Stimulated activated CD4-positive, alpha-beta T cell treated with anti-CD3 and anti-CD28 coated beads, Interleukin-12 subunit alpha, Interleukin-12 subunit beta, amount 100 ng/mL, for 48 hours (primary cell): ENCODE measurements around the gene LUC7L3.

ENCODE experiments used
- DNase-seq, 3 donors: peaks; one replicate each; pipeline ENCODE4 v3.0.0-alpha.2; 2020; ENCODE audit warnings: low read depth in 2 of 3, low spot score in 1 of 3

The LUC7L3 gene

DNA sequence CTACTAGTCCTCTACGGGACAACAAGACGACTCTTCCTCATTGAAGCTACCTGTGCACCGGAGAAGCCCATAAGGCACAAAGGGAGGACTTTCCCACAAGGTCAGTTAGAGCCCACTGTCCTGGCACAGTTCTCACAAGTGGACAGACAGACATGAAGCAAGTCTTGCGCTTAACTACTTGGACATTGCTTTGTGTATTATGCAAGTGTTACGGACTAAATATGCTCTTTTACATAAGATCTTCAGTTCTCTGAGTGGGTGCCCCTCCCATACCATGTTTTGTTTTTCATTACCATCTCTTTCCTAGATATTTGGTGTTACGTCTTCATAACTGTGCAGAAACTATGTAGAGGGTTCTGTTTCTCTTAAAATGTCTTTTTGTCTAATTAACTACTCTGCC lies 29.8 kb downstream of the LUC7L3 start:
- no peak for DNase-seq

- DNase-seq = no peak
Measured at GRCh38 chr17:50754521-50754920, 35.1 kb downstream of the LUC7L3 start.

- DNase-seq = no peak
Measured at GRCh38 chr17:50758524-50758923, 39.1 kb downstream of the LUC7L3 start.

GRCh38 chr17:50758989-50759544 lies 39.7 kb downstream of the LUC7L3 start:
- DNase-seq = no peak

- DNase-seq = no peak
Measured at GRCh38 chr17:50762177-50762576, 42.8 kb downstream of the LUC7L3 start.

- no peak for DNase-seq
Measured at GRCh38 chr17:50763716-50764475, 44.5 kb downstream of the LUC7L3 start.

DNA sequence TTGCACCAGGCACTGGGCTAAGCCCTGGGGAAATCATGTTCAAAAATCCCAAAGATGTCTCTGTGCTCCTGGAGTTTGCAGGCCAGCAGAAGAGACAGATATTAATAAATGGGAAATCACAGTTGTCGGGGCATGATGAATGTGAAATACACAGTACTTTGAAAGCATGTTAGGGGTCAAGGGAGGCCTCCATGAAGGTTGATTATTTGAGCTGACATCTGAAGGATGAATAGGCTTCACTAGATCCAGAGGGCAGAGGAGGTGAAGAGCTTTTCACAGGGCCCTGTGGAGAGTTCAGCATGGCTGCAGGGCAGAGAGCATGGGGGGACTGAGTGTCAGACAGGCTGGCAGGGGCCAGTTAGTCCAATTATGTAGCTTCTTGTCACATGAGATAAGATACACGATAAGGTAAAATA lies 45.3 kb downstream of the LUC7L3 start:
- no peak for DNase-seq

DNA sequence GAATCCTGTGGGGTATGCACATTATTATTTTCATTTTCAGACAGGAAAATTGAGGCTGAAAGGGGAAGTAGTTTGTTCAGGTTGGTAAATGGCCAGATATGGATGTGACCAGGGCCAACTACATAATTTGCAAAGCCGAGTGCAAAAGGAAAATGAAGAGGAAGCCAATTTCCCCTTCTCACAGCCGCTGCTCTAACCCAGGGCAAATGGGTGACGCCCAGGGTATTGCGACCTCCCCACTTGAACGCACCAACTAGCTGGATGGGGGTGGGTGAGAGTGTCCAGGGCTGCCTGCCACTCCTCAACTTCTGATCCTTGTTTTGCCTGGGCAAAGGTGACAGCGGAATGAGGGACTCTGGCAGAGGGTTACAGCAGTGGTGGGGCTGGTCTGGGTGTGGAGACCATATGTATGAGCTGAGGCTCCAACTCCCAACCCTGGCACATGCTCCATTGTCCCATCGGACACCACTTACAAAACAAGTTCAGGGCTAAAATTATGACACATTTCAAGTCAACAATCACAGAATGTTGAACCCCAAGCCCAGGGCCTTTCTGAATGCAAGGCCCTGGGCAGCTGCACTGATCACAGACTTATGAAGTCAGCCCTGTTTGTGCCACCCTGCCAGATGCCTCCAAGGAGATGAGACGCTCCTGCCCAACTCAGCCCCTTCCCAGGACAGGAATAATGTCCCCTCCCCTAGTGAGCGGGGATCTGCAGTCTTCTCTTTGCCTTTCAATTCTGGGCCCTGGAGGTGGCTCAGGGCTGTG lies 46.2 kb downstream of the LUC7L3 start:
- DNase-seq = no peak

- DNase-seq = no peak
Measured at GRCh38 chr17:50766222-50767023, 47.0 kb downstream of the LUC7L3 start.

GRCh38 chr17:50767030-50767429 lies 47.6 kb downstream of the LUC7L3 start:
- DNase-seq = no peak

DNA sequence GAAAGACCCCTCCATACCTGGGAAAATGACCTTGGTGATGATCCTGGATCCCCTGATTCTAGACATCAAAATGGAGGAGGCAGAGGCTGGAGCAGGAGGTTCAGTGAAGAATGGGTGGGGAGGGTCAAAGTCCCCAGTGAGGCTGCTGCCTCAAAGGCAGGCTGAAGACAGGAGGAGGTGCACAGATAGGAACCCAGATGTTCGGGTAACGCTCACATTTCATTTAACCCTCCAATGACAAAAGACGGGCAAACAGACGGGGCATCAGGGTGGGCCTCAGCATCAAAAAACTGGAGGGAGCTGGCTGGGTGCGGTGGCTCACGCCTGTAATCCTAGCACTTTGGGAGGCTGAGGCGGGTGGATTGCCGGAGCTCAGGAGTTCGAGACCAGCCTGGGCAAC lies 48.0 kb downstream of the LUC7L3 start, which contains the start of gene ANKRD40CL:
Gene ANKRD40CL, minus strand, starts transcription at position 73 of the 400 bp plus-strand sequence. CDS start 605 bp downstream, outside the sequence.
- no peak for DNase-seq

DNA sequence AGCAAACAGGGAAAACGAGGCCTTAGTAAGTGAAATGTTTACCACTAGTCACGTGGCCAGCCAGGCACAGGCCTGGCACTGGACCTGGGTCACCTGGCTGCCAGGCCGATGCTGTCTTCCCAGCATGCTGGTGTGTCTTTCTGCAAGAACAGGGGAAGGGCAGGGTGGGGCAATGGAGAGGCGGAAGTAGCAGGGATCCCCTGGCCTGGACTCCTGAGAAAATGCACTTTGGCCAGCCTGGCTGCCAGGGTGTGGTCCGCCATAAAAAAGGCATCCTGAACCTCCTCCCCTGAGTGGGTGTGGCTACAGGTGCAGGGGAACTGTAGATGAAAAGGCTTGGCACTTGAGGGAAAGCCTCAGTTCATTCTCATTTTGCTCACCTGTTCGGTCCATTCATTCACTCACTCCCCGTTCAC lies 49.0 kb downstream of the LUC7L3 start:
- DNase-seq = no peak

DNA sequence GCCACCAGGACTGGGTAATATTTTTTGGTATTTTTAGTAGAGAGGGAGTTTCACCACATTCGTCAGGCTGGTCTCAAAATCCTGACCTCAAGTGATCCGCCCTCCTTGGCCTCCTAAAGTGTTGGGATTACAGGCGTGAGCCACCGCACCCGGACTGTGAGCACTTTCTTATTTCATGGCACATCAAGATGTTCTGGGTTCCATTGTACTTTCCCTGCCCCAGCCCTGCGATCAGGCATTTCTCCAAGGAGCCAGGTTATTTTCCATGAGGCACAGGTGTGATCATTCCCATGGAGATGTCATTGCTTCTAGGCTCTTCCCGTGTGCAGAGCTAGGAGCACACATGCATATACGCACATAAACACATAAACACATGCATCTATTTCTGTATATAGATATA lies 50.5 kb downstream of the LUC7L3 start:
- no peak for DNase-seq

DNA sequence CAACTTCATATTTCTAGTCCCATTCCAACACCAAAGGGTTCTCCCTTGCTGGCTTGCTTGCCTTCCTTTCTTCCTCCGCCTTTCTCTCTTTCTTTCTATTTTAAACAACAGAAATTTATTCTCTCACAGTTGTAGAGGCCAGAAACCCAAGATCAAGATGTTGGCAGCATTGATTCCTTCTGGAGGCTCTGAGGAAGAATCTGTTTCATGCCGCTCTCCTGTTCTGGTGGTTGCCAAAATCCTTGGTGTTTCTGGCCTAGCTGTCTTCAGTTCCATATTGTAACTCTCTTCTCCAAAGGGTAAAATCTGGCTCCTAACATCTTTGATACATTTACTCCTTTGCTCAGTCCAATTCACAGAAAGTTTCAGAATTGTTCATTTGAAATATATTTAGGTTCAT lies 50.9 kb downstream of the LUC7L3 start:
- no peak for DNase-seq

- no peak for DNase-seq
Measured at GRCh38 chr17:50771991-50772785, 52.8 kb downstream of the LUC7L3 start.

DNA sequence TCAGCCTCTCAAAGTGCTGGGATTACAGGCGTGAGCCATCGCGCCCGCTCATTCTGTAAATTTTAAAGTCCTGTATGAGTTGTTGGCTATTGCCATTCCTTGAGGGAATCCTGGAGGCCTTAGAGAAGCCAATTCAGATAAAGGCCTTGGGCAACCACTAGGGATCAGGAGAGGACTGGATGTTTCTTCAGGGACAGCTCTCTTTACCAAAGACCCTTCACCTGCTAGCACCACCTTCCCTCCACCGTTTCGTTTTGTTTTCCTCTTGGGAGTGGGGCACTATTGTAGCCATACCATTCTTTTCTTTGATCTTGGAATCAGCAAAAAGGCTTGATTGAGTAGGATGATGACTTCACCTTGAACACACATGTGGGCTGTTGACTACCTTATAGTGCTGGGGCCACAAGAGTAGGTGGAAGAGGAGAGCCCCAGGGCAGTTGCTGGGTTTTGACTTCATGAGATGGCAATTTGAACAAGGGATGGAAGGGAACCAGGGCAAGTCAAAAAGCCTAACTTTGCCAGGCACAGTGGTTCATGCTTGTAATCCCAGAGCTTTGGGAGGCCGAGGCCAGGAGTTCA lies 54.9 kb downstream of the LUC7L3 start:
- DNase-seq = no peak

DNA sequence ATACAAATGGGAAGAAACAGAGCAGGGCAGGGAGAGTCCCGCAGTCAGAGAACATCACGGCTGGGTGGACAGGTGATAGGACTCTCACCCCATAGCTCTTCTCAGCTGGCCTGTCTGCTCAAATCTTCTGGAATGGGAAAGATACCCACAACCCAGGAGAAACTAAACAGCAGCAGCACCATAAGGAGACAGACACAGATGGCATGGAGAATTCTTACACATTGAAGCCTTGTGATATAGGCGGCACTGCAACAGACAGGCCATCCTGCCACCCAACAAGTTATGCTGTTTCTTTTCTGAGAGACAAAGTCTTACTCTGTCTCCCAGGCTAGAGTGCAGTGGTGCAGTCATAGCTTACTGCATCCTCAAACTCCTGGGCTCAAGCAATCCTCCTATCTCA lies 56.5 kb downstream of the LUC7L3 start:
- DNase-seq = no peak

GRCh38 chr17:50778471-50778870 lies 59.1 kb downstream of the LUC7L3 start:
- DNase-seq = no peak

DNA sequence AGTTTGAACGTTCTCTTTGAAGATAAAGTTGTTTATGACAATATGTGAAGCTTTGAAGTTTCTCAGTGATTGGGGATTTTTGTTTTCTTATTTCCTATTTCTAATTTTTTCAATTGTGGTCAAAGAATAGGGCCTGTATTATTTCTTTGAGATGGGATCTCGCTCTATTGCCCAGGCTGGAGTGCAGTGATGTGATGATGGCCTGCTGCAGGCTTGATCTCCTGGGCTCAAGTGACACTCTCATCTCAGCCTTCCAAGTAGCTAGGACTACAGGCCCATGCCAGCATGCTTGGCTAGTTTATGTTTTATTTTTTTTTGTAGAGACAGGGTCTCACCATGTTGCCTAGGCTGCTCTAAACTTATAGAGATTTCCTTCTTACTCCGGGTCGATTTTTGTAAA lies 59.6 kb downstream of the LUC7L3 start:
- no peak for DNase-seq

- peak in 1 of 3 donors; percentile 12 for DNase-seq
Measured at GRCh38 chr17:50779747-50780353, 60.4 kb downstream of the LUC7L3 start.
